Astrocyte (in vitro differentiated cells and primary cell): ENCODE data around the gene PCDHGA11. TPM values are rescaled to one million over a fixed set of nuclear protein-coding genes. Genes with fewer than 3 reads are reported as not detected.
"Not testable (repeated sequence)": the region's sequence is repeated elsewhere in the genome, so short reads cannot be mapped to it uniquely, and the experiment has no call there.

Experiments
- DNase-seq: peaks from one replicate; pipeline ENCODE4 v3.0.0-alpha.2; 2010; ENCODE audit warnings: low read depth
- FAIRE-seq: peaks from 2 replicates; lab custom pipeline; 2011; peaks lifted over from hg19 to GRCh38; lab: Jason Lieb, UNC
- H2AFZ ChIP-seq: 2 replicates; pipeline ENCODE4 v1.6.0; 2012; ENCODE audit warnings: low read depth, low read length, inconsistent platforms
- H3K27ac ChIP-seq: 2 replicates; pipeline ENCODE4 v1.5.1; 2011; ENCODE audit warnings: low read depth, low read length, inconsistent platforms
- H3K27me3 ChIP-seq: 2 replicates; pipeline ENCODE4 v1.6.0; 2011; ENCODE audit warnings: low read length, inconsistent platforms; ENCODE audit not compliant: insufficient read depth
- H3K36me3 ChIP-seq: 2 replicates; pipeline ENCODE4 v1.5.1; 2011; ENCODE audit warnings: low read length, inconsistent platforms; ENCODE audit not compliant: insufficient read depth
- H3K4me1 ChIP-seq: 2 replicates; pipeline ENCODE4 v1.5.1; 2011; ENCODE audit warnings: low read length, inconsistent platforms; ENCODE audit not compliant: insufficient read depth
- H3K4me2 ChIP-seq: 2 replicates; pipeline ENCODE4 v1.6.0; 2012; ENCODE audit warnings: low read length, inconsistent platforms
- H3K4me3 ChIP-seq: 2 replicates; pipeline ENCODE4 v1.5.1; 2011; ENCODE audit warnings: low read depth, mild to moderate bottlenecking, low read length, inconsistent platforms; ENCODE audit not compliant: insufficient read depth
- H3K79me2 ChIP-seq: 2 replicates; pipeline ENCODE4 v1.6.0; 2012; ENCODE audit warnings: mild to moderate bottlenecking, low read length, inconsistent platforms; ENCODE audit not compliant: insufficient read depth
- H3K9ac ChIP-seq: 2 replicates; pipeline ENCODE4 v1.6.0; 2012; ENCODE audit warnings: mild to moderate bottlenecking, low read length, inconsistent platforms
- H3K9me3 ChIP-seq: 2 replicates; pipeline ENCODE4 v1.5.1; 2012; ENCODE audit warnings: low read depth, mild to moderate bottlenecking, low read length, inconsistent platforms; ENCODE audit not compliant: insufficient read depth
- H4K20me1 ChIP-seq: 2 replicates; pipeline ENCODE4 v1.6.0; 2012; ENCODE audit warnings: low read length, inconsistent platforms; ENCODE audit not compliant: insufficient read depth
- H3K27ac Mint-ChIP-seq: one replicate; pipeline ENCODE4 v1.8.0; 2021; ENCODE audit warnings: mild to moderate bottlenecking, mixed read lengths; ENCODE audit not compliant: unreplicated experiment
- H3K27me3 Mint-ChIP-seq: one replicate; pipeline ENCODE4 v1.8.0; 2021; ENCODE audit warnings: low read depth, mixed read lengths; ENCODE audit not compliant: unreplicated experiment
- H3K36me3 Mint-ChIP-seq: one replicate; pipeline ENCODE4 v1.8.0; 2021; ENCODE audit warnings: low read depth, mixed read lengths; ENCODE audit not compliant: unreplicated experiment
- H3K4me1 Mint-ChIP-seq: one replicate; pipeline ENCODE4 v1.8.0; 2021; ENCODE audit warnings: low read depth, mixed read lengths; ENCODE audit not compliant: unreplicated experiment
- H3K4me3 Mint-ChIP-seq: one replicate; pipeline ENCODE4 v1.8.0; 2021; ENCODE audit warnings: mild to moderate bottlenecking, moderate library complexity, mixed read lengths; ENCODE audit not compliant: unreplicated experiment
- H3K9me3 Mint-ChIP-seq: one replicate; pipeline ENCODE4 v1.8.0; 2021; ENCODE audit warnings: mild to moderate bottlenecking, mixed read lengths; ENCODE audit not compliant: unreplicated experiment
- CTCF ChIP-seq: IDR thresholded peaks from 2 replicates; pipeline ENCODE4 v1.5.1; 2011; ENCODE audit warnings: low read depth, mild to moderate bottlenecking, inconsistent platforms, low read length, moderate library complexity; ENCODE audit not compliant: insufficient read depth
- EZH2 ChIP-seq: IDR thresholded peaks from 2 replicates; pipeline ENCODE4 v1.6.1; 2012; ENCODE audit warnings: mild to moderate bottlenecking, low read length, inconsistent platforms; ENCODE audit not compliant: insufficient read depth
- total RNA-seq: library from RNA; stranded (reverse); gene quantifications from 2 replicates; pipeline ENCODE4 v1.2.1, GENCODE V29; 2021

PCDHGA11 gene
- total RNA-seq, 1 donor from 2014 or later: 5.3 TPM

GRCh38 chr5:141417494-141418172 lies 3.2 kb upstream of the PCDHGA11 start, which contains the start of gene PCDHGB7:
Gene PCDHGB7 (plus strand): TSS chr5:141417677. CDS start chr5:141417860, 183 bp downstream.
- H3K9ac ChIP-seq: peak within 1 kb of the TSS; percentile 73
- peak within 1 kb of the TSS; percentile 47 for H3K27ac ChIP-seq
- H3K27ac Mint-ChIP-seq: peak within 1 kb of the TSS; percentile 96

GRCh38 chr5:141419074-141419880 lies 1.6 kb upstream of the PCDHGA11 start:
- Histone ChIP-seq H3K4me3 (no peak overlapping the region), H2AFZ (no peak overlapping the region), H3K4me1 (no peaks in the 10 kb centered on the region), H3K9ac (no peak overlapping the region), H3K27ac (no peak overlapping the region), H3K79me2 (peaks cover 8% of the 10 kb centered on the region), H3K27me3 (no peaks in the 10 kb centered on the region), H4K20me1 (no peaks in the 10 kb centered on the region), H3K9me3 (peaks cover 51% of the 10 kb centered on the region), H3K4me2 (no peak overlapping the region), H3K36me3 (no peaks in the 10 kb centered on the region)
- H3K27ac Mint-ChIP-seq: peak overlapping the region; percentile 20
- FAIRE-seq (no peak), DNase-seq (no peak)
- H3K4me3 Mint-ChIP-seq: no peak overlapping the region
- H3K36me3 Mint-ChIP-seq: peaks cover 58% of the 10 kb centered on the region
- no peak for TF ChIP-seq EZH2
- peaks cover 43% of the 10 kb centered on the region for H3K9me3 Mint-ChIP-seq
- H3K4me1 Mint-ChIP-seq: peaks cover 10% of the 10 kb centered on the region
- H3K27me3 Mint-ChIP-seq: no peaks in the 10 kb centered on the region

More at GRCh38 chr5:141417494-141418172, 3.2 kb upstream of the PCDHGA11 start, which contains the start of gene PCDHGB7:
- not testable (repeated sequence) for H3K4me1 ChIP-seq, FAIRE-seq, H3K36me3 ChIP-seq, H4K20me1 ChIP-seq, H3K79me2 ChIP-seq, H3K27me3 Mint-ChIP-seq, H3K27me3 ChIP-seq
- H2AFZ ChIP-seq: peak within 1 kb of the TSS; percentile 28
- H3K4me1 Mint-ChIP-seq: peaks cover 10% of the 10 kb centered on the region
- H3K36me3 Mint-ChIP-seq: peaks cover 52% of the 10 kb centered on the region
- H3K4me3 ChIP-seq: peak within 1 kb of the TSS; percentile 49
- peaks cover 40% of the 10 kb centered on the region for H3K9me3 Mint-ChIP-seq
- TF ChIP-seq CTCF: peak; percentile 67
- H3K4me3 Mint-ChIP-seq: peak within 1 kb of the TSS; percentile 92
- H3K9me3 ChIP-seq: peaks cover 51% of the 10 kb centered on the region
- H3K4me2 ChIP-seq: peak within 1 kb of the TSS; percentile 76
- peak; percentile 56 for DNase-seq

- Histone ChIP-seq H3K36me3 (no peaks in the 10 kb centered on the region), H3K4me3 (peak overlapping the region; percentile 56), H3K79me2 (peaks cover 8% of the 10 kb centered on the region), H3K9me3 (peaks cover 54% of the 10 kb centered on the region), H3K27me3 (no peaks in the 10 kb centered on the region), H3K9ac (peak overlapping the region; percentile 71), H2AFZ (peak overlapping the region; percentile 43), H3K4me2 (peak overlapping the region; percentile 80), H4K20me1 (no peaks in the 10 kb centered on the region), H3K27ac (peak overlapping the region; percentile 34), H3K4me1 (no peaks in the 10 kb centered on the region)
- Mint-ChIP-seq H3K36me3 (peaks cover 61% of the 10 kb centered on the region), H3K27ac (peak overlapping the region; percentile 1), H3K4me3 (peak overlapping the region; percentile 78), H3K27me3 (no peaks in the 10 kb centered on the region), H3K9me3 (peaks cover 40% of the 10 kb centered on the region), H3K4me1 (peaks cover 7% of the 10 kb centered on the region)
- no peak for TF ChIP-seq CTCF
- no peak for TF ChIP-seq EZH2
- FAIRE-seq (no peak), DNase-seq (no peak)
Observed at GRCh38 chr5:141421489-141421855, 621 bp downstream of the PCDHGA11 start.
